Keratinocyte (primary cell): ENCODE measurements around the gene BBIP1.

ENCODE experiments used
- CTCF ChIP-seq, 3 experiments: IDR thresholded peaks in 1 of 3; conservative IDR thresholded peaks in 1 of 3; optimal IDR thresholded peaks in 1 of 3; 2 replicates in 2 of 3; 3 replicates in 1 of 3; pipeline versions ENCODE3 to v1.5.1; 2011; ENCODE audit warnings: low read length in 3 of 3, mild to moderate bottlenecking in 3 of 3, moderate library complexity in 2 of 3, control low read depth in 1 of 3, inconsistent platforms in 1 of 3; ENCODE audit not compliant: insufficient read depth in 2 of 3; ENCODE audit errors: extremely low read depth in 1 of 3
- EZH2 ChIP-seq: IDR thresholded peaks from one replicate; pipeline ENCODE4 v1.6.1; 2012; ENCODE audit warnings: inconsistent platforms, mild to moderate bottlenecking, low read length, moderate library complexity

GRCh38 chr10:110962443-110962842 lies 43.5 kb upstream of the BBIP1 start:
- no peak for TF ChIP-seq EZH2
- TF ChIP-seq CTCF (optimal IDR thresholded peaks at IDR 0.05 in 1 of 3, IDR thresholded peaks at IDR 0.05 in 1 of 3, conservative IDR thresholded peaks at IDR 0.05 in 1 of 3; ENCODE audit: extremely low read depth in 1 of 3, insufficient read depth in 2 of 3, low read length in 3 of 3): no peak
